K562 (cell line): ENCODE measurements around the gene ZNF140. TPM values are rescaled to one million over a fixed set of nuclear protein-coding genes. Genes with fewer than 3 reads are reported as not detected.
A peak's percentile ranks its signal among the peaks of the same experiment; 100 is the strongest.

Experiments
- CEBPB ChIP-seq: fragments of 450-650 bp; IDR thresholded peaks from 2 replicates; pipeline ENCODE4 v1.6.1; 2016; ENCODE audit warnings: missing genetic modification characterization, missing compliant biosample characterization
- CEBPG ChIP-seq, 3 experiments: fragments of 200-800 bp in 1 of 3; sonication (Bioruptor generic) in 1 of 3; sonication (generic) in 1 of 3; formaldehyde crosslinking in 1 of 3; IDR thresholded peaks in 2 of 3; conservative IDR thresholded peaks in 1 of 3; 2 replicates each; pipeline versions ENCODE4 v1.6.1 to v1.8.0; 2016 to 2022; ENCODE audit warnings: missing compliant biosample characterization in 2 of 3, missing genetic modification characterization in 2 of 3, mild to moderate bottlenecking in 1 of 3, missing genetic modification reagents in 1 of 3
- DPF2 ChIP-seq: fragments of 450-650 bp; IDR thresholded peaks from 2 replicates; pipeline ENCODE4 v1.6.1; 2016
- ERF ChIP-seq: fragments of 450-650 bp; formaldehyde crosslinking; IDR thresholded peaks from 2 replicates; pipeline ENCODE4 v1.4.0; 2020; ENCODE audit warnings: mild to moderate bottlenecking, mixed read lengths
- ETV5 ChIP-seq: sonication (generic); formaldehyde crosslinking; IDR thresholded peaks from 2 replicates; pipeline ENCODE4 v1.4.0; 2020; ENCODE audit warnings: low read depth, mild to moderate bottlenecking, missing genetic modification reagents
- FOS ChIP-seq: IDR thresholded peaks from 3 replicates; pipeline ENCODE4 v1.6.1; 2011; ENCODE audit not compliant: insufficient read length; ENCODE audit errors: extremely low read depth
- FOXP1 ChIP-seq: sonication (generic); formaldehyde crosslinking; IDR thresholded peaks from 2 replicates; pipeline ENCODE4 v1.8.0; 2022; ENCODE audit warnings: mild to moderate bottlenecking, missing genetic modification reagents
- HIVEP1 ChIP-seq: fragments of 250-450 bp; sonication (Bioruptor Pico); IDR thresholded peaks from 2 replicates; pipeline ENCODE4 v1.4.0; 2020; ENCODE audit warnings: mild to moderate bottlenecking
- ILF3 ChIP-seq: fragments of 450-650 bp; IDR thresholded peaks from 2 replicates; pipeline ENCODE4 v1.6.1; 2018; ENCODE audit warnings: antibody characterized with exemption, mild to moderate bottlenecking, moderate library complexity, borderline replicate concordance
- MCM5 ChIP-seq: fragments of 450-650 bp; IDR thresholded peaks from 2 replicates; pipeline ENCODE4 v1.6.1; 2016; ENCODE audit warnings: low read depth
- MTA3 ChIP-seq: fragments of 450-650 bp; formaldehyde crosslinking; IDR thresholded peaks from 2 replicates; pipeline ENCODE4 v1.6.1; 2017; ENCODE audit warnings: mild to moderate bottlenecking, borderline replicate concordance
- NR2C1 ChIP-seq, 2 experiments: fragments of 450-650 bp; IDR thresholded peaks; 2 replicates each; pipeline ENCODE4 v1.6.1; 2017; ENCODE audit warnings: mild to moderate bottlenecking in 2 of 2, antibody characterized with exemption in 1 of 2, inconsistent platforms in 1 of 2, missing compliant biosample characterization in 1 of 2, missing genetic modification characterization in 1 of 2
- SAP30 ChIP-seq: fragments of 200-600 bp; sonication (generic); IDR thresholded peaks from 2 replicates; pipeline ENCODE4 v1.6.1; 2012; ENCODE audit warnings: borderline replicate concordance, low read depth, mild to moderate bottlenecking, moderate library complexity, low read length, control low read depth, inconsistent platforms; ENCODE audit not compliant: insufficient read depth, poor library complexity, severe bottlenecking
- SOX6 ChIP-seq: fragments of 450-650 bp; IDR thresholded peaks from 2 replicates; pipeline ENCODE4 v1.6.1; 2014; ENCODE audit warnings: mild to moderate bottlenecking
- ZFP1 ChIP-seq: fragments of 450-650 bp; formaldehyde crosslinking; IDR thresholded peaks from 2 replicates; pipeline ENCODE4 v1.4.0; 2020; ENCODE audit warnings: mild to moderate bottlenecking, mixed read lengths
- ZNF436 ChIP-seq: fragments of 250-450, 450-650 bp; sonication (Bioruptor Pico); formaldehyde crosslinking; IDR thresholded peaks from 2 replicates; pipeline ENCODE4 v1.7.0; 2020; ENCODE audit warnings: mild to moderate bottlenecking
- ZNF75A ChIP-seq: fragments of 450-650 bp; formaldehyde crosslinking; IDR thresholded peaks from 2 replicates; pipeline ENCODE4 v1.4.0; 2020; ENCODE audit warnings: mild to moderate bottlenecking
- ZNF77 ChIP-seq: fragments of 250-450 bp; sonication (Bioruptor Pico); IDR thresholded peaks from 2 replicates; pipeline ENCODE4 v1.5.0; 2020
- polyA plus RNA-seq, 8 experiments: library from polyadenylated mRNA; depleted of rRNA in 4 of 8; stranded (reverse) in 5 of 8; unstranded in 3 of 8; fragments of >200 nt; fragmentation: Nextera tagmentation in 2 of 8; fragmentation: Illumina TruSeq in 1 of 8; extraction: Ambion mirVana in 2 of 8; extraction: Trizol in 1 of 8; gene quantifications; 2 replicates each; pipeline versions ENCODE4 v1.2.1 to v1.2.3, GENCODE V29; 2011 to 2014; ENCODE audit warnings: inconsistent platforms in 1 of 8, missing spikeins in 1 of 8
- total RNA-seq, 7 experiments: library from RNA; depleted of rRNA in 6 of 7; stranded (reverse); fragments of >200 nt in 6 of 7; fragmentation: Illumina TruSeq in 2 of 7; extraction: Trizol in 2 of 7; gene quantifications; 2 replicates each; pipeline versions ENCODE4 v1.2.1 to v1.2.3, GENCODE V29; 2011 to 2021; ENCODE audit warnings: low replicate concordance in 1 of 7
- TF ChIP-seq, protein P1 (sequence below): fragments of 450-650 bp; IDR thresholded peaks from 2 replicates; pipeline ENCODE4 v1.7.0; 2016; ENCODE audit warnings: borderline replicate concordance
- TF ChIP-seq, protein P2 (sequence below): sonication (generic); formaldehyde crosslinking; IDR thresholded peaks from 2 replicates; pipeline ENCODE4 v1.8.1; 2023; ENCODE audit warnings: mild to moderate bottlenecking, missing genetic modification reagents
- TF ChIP-seq, protein P3 (sequence below): sonication (generic); formaldehyde crosslinking; IDR thresholded peaks from 2 replicates; pipeline ENCODE4 v1.8.0; 2022; ENCODE audit warnings: missing genetic modification reagents, mild to moderate bottlenecking, moderate library complexity, borderline replicate concordance
- TF ChIP-seq, protein P4 (sequence below): sonication (generic); formaldehyde crosslinking; IDR thresholded peaks from 2 replicates; pipeline ENCODE4 v1.8.1; 2023; ENCODE audit warnings: mild to moderate bottlenecking, missing genetic modification reagents, moderate library complexity

Gene ZNF140
- total and polyA plus RNA-seq, 9 of the 15 experiments (the other 6 are each of a cell fraction or from before 2014, with no cell fraction given) = 1.6 to 10.9 (median 5.3) TPM

DNA sequence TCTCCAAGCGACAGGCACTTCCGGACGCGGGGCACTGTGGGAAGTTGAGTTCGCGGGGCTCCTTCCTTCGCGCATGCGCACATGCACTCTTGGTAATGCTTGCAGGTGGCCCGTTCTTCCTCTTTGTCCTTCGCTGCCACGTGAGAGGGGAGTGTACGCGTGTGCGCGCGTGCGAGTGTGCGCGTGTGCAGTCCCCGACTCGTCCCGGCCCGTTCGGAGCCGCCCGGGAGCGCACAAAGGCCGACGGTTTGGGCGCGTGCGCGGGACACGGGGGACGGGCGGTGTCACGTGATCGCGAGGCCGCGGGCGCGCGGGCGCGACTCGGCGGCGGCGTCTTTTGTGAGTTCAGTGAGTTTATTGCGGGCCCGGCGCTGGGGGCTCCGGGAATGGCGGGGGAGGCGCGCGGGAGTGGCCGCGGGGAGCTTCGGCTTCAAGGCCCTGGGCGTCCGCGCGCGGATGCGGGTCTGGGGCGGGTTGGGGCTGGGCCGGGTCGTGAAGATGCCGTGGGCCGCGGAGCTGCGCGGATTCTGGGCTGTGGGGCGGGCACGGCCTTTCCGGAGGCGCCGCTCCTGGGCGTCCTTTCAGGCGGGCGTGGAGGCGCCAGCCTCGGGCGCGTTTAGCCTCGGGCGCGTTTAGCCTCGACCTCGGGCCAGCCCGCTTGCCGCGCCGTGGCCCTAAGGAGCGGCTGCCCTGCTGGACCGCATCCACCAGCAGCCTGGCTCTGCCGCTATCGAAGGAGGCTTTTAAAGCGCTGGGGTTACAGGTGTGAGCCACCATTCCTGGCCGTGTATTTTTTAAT, 43.3 kb upstream of the ZNF140 start, which contains the start of gene ZNF84 (continued):
- TF ChIP-seq FOS (no peak), FOXP1 (peak; percentile 94), ZFP1 (no peak), SOX6 (peak; percentile 86), ZNF77 (no peak), ZNF436 (CRISPR knock-in tag) (no peak), SAP30 (peak; percentile 30), CEBPB (tag) (no peak), ILF3 (peak; percentile 48; the same call in 1 of the 2 replicates), MTA3 (peak; percentile 71; the same call in 1 of the 2 replicates), MCM5 (no peak), ETV5 (CRISPR knock-in tag) (no peak), NR2C1 (IDR thresholded peaks at IDR 0.05) (no peak), NR2C1 (tag; IDR thresholded peaks at IDR 0.05) (peak; percentile 42; the same call in 1 of the 2 replicates), ERF (peak; percentile 93), HIVEP1 (CRISPR knock-in tag) (0 out of 2 replicates have a peak, but pooled peaks have one; percentile 55), ZNF75A (CRISPR knock-in tag) (0 out of 2 replicates have a peak, but pooled peaks have one; percentile 16), CEBPG (CRISPR knock-in tag; IDR thresholded peaks at IDR 0.05) (no peak), CEBPG (tag; conservative IDR thresholded peaks at IDR 0.05 in 1 of 2, IDR thresholded peaks at IDR 0.05 in 1 of 2) (no peak), DPF2 (no peak)
- TF ChIP-seq, protein P1, sequence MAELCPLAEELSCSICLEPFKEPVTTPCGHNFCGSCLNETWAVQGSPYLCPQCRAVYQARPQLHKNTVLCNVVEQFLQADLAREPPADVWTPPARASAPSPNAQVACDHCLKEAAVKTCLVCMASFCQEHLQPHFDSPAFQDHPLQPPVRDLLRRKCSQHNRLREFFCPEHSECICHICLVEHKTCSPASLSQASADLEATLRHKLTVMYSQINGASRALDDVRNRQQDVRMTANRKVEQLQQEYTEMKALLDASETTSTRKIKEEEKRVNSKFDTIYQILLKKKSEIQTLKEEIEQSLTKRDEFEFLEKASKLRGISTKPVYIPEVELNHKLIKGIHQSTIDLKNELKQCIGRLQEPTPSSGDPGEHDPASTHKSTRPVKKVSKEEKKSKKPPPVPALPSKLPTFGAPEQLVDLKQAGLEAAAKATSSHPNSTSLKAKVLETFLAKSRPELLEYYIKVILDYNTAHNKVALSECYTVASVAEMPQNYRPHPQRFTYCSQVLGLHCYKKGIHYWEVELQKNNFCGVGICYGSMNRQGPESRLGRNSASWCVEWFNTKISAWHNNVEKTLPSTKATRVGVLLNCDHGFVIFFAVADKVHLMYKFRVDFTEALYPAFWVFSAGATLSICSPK = no peak
- TF ChIP-seq, protein P2, sequence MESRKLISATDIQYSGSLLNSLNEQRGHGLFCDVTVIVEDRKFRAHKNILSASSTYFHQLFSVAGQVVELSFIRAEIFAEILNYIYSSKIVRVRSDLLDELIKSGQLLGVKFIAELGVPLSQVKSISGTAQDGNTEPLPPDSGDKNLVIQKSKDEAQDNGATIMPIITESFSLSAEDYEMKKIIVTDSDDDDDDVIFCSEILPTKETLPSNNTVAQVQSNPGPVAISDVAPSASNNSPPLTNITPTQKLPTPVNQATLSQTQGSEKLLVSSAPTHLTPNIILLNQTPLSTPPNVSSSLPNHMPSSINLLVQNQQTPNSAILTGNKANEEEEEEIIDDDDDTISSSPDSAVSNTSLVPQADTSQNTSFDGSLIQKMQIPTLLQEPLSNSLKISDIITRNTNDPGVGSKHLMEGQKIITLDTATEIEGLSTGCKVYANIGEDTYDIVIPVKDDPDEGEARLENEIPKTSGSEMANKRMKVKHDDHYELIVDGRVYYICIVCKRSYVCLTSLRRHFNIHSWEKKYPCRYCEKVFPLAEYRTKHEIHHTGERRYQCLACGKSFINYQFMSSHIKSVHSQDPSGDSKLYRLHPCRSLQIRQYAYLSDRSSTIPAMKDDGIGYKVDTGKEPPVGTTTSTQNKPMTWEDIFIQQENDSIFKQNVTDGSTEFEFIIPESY = peak; percentile 71
- TF ChIP-seq, protein P3, sequence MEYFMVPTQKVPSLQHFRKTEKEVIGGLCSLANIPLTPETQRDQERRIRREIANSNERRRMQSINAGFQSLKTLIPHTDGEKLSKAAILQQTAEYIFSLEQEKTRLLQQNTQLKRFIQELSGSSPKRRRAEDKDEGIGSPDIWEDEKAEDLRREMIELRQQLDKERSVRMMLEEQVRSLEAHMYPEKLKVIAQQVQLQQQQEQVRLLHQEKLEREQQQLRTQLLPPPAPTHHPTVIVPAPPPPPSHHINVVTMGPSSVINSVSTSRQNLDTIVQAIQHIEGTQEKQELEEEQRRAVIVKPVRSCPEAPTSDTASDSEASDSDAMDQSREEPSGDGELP (CRISPR knock-in tag) = peak; percentile 69; the same call in 1 of the 2 replicates
- TF ChIP-seq, protein P4, sequence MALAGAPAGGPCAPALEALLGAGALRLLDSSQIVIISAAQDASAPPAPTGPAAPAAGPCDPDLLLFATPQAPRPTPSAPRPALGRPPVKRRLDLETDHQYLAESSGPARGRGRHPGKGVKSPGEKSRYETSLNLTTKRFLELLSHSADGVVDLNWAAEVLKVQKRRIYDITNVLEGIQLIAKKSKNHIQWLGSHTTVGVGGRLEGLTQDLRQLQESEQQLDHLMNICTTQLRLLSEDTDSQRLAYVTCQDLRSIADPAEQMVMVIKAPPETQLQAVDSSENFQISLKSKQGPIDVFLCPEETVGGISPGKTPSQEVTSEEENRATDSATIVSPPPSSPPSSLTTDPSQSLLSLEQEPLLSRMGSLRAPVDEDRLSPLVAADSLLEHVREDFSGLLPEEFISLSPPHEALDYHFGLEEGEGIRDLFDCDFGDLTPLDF (CRISPR knock-in tag) = peak; percentile 29; the same call in 1 of the 2 replicates
